Measurements from ENCODE around the gene FOLR3.
"Not testable (repeated sequence)": the region's sequence is repeated elsewhere in the genome, so short reads cannot be mapped to it uniquely, and the experiment has no call there.

The FOLR3 gene

GRCh38 chr11:72157131-72157530, 21.6 kb downstream of the FOLR3 start:
- Mint-ChIP-seq H3K4me3 (no peak overlapping the region), H3K36me3 (ENCODE audit: low read depth) (no peaks in the 10 kb centered on the region), H3K27ac (no peak overlapping the region), H3K27me3 (peaks cover 21% of the 10 kb centered on the region), H3K4me1 (ENCODE audit: low read depth) (no peaks in the 10 kb centered on the region), H3K9me3 (no peaks in the 10 kb centered on the region)
- intact Hi-C loops (cut with micrococcal nuclease), result no loop called here

GRCh38 chr11:72160319-72160718, 24.8 kb downstream of the FOLR3 start:
- Mint-ChIP-seq H3K27me3 (peaks cover 25% of the 10 kb centered on the region), H3K27ac (no peak overlapping the region), H3K4me1 (ENCODE audit: low read depth) (no peaks in the 10 kb centered on the region), H3K36me3 (ENCODE audit: low read depth) (no peaks in the 10 kb centered on the region), H3K4me3 (no peak overlapping the region), H3K9me3 (no peaks in the 10 kb centered on the region)
- intact Hi-C loops (cut with micrococcal nuclease), result no loop called here

GRCh38 chr11:72162891-72163492, 27.5 kb downstream of the FOLR3 start:
- Mint-ChIP-seq H3K27ac (no peak overlapping the region), H3K27me3 (peaks cover 27% of the 10 kb centered on the region), H3K9me3 (no peaks in the 10 kb centered on the region), H3K4me3 (no peak overlapping the region), H3K4me1 (ENCODE audit: low read depth) (no peaks in the 10 kb centered on the region), H3K36me3 (ENCODE audit: low read depth) (no peaks in the 10 kb centered on the region)
- intact Hi-C loops (cut with micrococcal nuclease), result no loop called here

DNA sequence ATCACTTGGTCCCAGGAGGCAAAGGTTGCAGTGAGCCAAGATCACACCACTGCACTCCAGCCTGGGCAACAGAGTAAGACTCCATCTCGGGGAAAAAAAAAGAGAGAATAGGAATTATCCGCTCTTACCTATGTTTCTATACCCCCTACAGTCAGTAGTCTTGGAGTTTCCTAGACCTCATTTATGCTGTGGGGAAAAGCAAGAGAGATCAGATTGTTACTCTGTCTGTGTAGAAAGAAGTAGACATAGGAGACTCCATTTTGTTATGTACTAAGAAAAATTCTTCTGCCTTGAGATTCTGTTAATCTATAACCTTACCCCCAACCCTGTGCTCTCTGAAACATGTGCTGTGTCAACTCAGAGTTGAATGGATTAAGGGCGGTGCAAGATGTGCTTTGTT, 28.7 kb downstream of the FOLR3 start:
- H3K27ac Mint-ChIP-seq; H3K4me3 Mint-ChIP-seq; H3K9me3 Mint-ChIP-seq; H3K4me1 Mint-ChIP-seq (ENCODE audit: low read depth); intact Hi-C loops (cut with micrococcal nuclease); H3K36me3 Mint-ChIP-seq (ENCODE audit: low read depth): not testable (repeated sequence)
- H3K27me3 Mint-ChIP-seq, result peaks cover 24% of the 10 kb centered on the region

DNA sequence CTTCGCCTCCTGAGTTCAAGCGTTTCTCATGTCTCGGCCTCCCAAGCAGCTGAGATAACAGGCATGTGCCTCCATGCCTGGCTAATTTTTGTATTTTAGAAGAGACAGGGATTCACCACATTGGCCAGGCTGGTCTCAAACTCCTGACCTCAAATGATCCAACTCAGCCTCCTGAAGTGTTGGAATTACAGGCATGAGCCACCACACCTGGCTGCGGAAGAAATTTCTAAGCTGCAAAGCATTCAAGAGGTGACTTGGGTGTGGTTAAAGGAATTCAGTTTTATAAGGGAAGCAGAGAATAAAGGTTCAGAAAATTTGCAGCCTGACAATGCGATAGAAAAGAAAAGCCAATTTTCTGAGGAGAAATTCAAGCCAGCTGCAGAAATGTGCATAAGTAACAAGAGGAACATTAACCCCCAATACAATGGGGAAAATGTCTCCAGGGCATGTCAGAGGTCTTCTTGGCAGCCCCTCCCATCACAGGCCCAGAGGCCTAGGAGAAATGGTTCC, 33.6 kb downstream of the FOLR3 start:
- not testable (repeated sequence) for H3K4me3 Mint-ChIP-seq, H3K9me3 Mint-ChIP-seq

GRCh38 chr11:72169754-72170153, 34.2 kb downstream of the FOLR3 start:
- peaks cover 22% of the 10 kb centered on the region for H3K4me1 Mint-ChIP-seq (ENCODE audit: low read depth)
- H3K36me3 Mint-ChIP-seq (ENCODE audit: low read depth); H3K9me3 Mint-ChIP-seq; H3K27me3 Mint-ChIP-seq; H3K4me3 Mint-ChIP-seq; intact Hi-C loops (cut with micrococcal nuclease); H3K27ac Mint-ChIP-seq: not testable (repeated sequence)

More for the DNA sequence above, 33.6 kb downstream of the FOLR3 start:
- peaks cover 22% of the 10 kb centered on the region for H3K4me1 Mint-ChIP-seq (ENCODE audit: low read depth)
- H3K36me3 Mint-ChIP-seq (ENCODE audit: low read depth); H3K27ac Mint-ChIP-seq; H3K27me3 Mint-ChIP-seq; intact Hi-C loops (cut with micrococcal nuclease): not testable (repeated sequence)

DNA sequence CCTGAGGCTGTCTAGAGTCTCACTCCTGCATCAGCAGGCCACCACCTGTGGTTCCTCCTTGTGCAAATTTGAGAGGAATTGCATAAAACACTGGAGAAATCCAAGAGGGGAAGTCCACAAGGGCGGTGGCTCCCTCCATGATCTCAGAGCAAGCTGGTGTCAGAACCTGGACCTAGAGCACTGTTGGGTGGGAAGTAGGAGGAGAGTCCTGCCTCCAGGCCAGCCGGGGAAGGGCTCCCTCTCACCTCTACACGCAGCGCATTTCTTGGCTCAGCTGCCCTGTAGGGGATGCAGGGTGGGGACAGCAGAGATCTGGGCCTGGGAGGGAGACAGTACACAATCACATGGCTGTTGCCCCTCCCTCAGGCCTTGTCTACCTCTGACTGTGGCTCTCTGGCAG, 36.5 kb downstream of the FOLR3 start:
- Mint-ChIP-seq H3K27ac (peak overlapping the region; percentile 15), H3K4me1 (ENCODE audit: low read depth) (peaks cover 22% of the 10 kb centered on the region)
- H3K27me3 Mint-ChIP-seq; H3K4me3 Mint-ChIP-seq; H3K36me3 Mint-ChIP-seq (ENCODE audit: low read depth); intact Hi-C loops (cut with micrococcal nuclease); H3K9me3 Mint-ChIP-seq: not testable (repeated sequence)

DNA sequence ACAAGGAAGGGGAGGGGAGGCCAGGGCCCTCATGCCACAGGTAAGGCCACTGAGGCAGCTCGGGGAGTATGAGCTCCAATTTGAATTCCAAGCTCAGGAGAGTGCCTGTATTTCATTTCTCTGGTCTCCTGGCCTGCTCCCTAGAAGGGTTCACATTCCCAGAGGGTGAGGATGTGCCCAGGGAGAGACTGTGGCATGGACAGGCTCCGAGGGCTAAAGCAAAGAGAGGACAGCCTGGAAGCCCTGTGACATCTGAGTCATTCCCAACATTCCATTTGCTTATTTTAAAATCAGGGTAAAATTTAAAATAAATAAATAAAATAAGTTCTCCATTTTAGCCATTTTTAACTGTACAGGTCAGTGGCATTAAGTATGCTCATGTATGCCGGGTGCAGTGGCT, 37.8 kb downstream of the FOLR3 start:
- peaks cover 6% of the 10 kb centered on the region for H3K27me3 Mint-ChIP-seq
- H3K4me1 Mint-ChIP-seq (ENCODE audit: low read depth), result peaks cover 22% of the 10 kb centered on the region
- H3K9me3 Mint-ChIP-seq, result no peaks in the 10 kb centered on the region
- H3K27ac Mint-ChIP-seq, result no peak overlapping the region
- no peaks in the 10 kb centered on the region for H3K36me3 Mint-ChIP-seq (ENCODE audit: low read depth)
- H3K4me3 Mint-ChIP-seq, result no peak overlapping the region
- intact Hi-C loops (cut with micrococcal nuclease), result no loop called here

GRCh38 chr11:72174302-72175070, 39.0 kb downstream of the FOLR3 start:
- Mint-ChIP-seq H3K4me3 (no peak overlapping the region), H3K27me3 (peaks cover 3% of the 10 kb centered on the region), H3K4me1 (ENCODE audit: low read depth) (peaks cover 22% of the 10 kb centered on the region), H3K36me3 (ENCODE audit: low read depth) (no peaks in the 10 kb centered on the region), H3K9me3 (no peaks in the 10 kb centered on the region), H3K27ac (no peak overlapping the region)
- intact Hi-C loops (cut with micrococcal nuclease), result no loop called here

DNA sequence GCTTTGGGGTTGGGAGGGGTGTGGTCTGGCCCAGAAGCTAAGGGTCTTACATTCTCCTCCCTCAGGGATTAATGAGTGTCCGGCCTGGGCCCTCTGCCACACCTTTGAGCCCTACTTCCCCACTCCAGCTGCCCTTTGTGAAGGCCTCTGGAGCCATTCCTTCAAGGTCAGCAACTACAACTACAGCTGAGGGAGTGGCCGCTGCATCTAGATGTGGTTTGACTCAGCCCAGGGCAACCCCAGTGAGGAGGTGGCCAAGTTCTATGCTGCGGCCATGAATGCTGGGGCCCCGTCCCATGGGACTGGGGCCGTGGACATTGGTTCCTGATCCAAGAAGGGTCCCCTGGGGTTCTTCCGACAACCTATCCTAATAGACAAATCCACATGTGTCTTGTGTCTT, 42.1 kb downstream of the FOLR3 start:
- no peaks in the 10 kb centered on the region for H3K9me3 Mint-ChIP-seq
- intact Hi-C loops (cut with micrococcal nuclease), result no loop called here
- H3K27me3 Mint-ChIP-seq, result peaks cover 11% of the 10 kb centered on the region
- H3K4me3 Mint-ChIP-seq, result no peak overlapping the region
- peaks cover 10% of the 10 kb centered on the region for H3K4me1 Mint-ChIP-seq (ENCODE audit: low read depth)
- H3K27ac Mint-ChIP-seq, result no peak overlapping the region
- no peaks in the 10 kb centered on the region for H3K36me3 Mint-ChIP-seq (ENCODE audit: low read depth)

DNA sequence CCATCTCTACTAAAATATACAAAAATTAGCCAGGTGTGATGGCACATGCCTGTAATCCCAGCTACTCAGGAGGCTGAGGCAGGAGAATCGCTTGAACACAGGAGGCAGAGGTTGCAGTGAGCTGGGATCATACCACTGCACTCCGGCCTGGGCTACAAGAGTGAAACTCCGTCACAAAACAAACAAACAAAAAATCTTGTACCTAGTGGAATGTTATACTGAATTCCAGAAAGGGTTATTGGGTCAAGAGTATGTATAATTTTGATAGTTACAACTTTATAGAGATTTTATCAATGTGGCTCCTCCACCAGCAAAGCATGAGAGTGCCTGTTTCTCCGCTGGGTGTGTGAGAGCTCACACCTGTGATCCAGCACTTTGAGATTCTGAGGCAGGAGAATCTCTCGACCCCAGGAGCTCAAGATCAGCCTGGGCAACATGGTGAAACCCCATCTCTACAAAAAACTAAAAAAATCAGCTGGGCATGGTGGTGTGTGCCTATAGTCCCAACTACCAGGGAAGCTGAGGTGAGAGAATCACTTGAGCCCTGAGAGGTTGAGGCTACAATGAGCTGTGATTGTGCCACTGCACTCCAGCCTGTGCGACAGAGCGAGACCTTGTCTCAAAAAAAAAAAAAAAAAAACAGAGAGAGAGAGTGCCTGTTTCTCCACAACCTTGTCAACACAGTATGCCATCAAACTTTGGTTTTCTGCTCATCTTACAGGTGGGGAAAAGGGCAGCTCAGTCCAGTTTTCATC, 43.7 kb downstream of the FOLR3 start:
- H3K36me3 Mint-ChIP-seq (ENCODE audit: low read depth), result no peaks in the 10 kb centered on the region
- intact Hi-C loops (cut with micrococcal nuclease), result no loop called here

DNA sequence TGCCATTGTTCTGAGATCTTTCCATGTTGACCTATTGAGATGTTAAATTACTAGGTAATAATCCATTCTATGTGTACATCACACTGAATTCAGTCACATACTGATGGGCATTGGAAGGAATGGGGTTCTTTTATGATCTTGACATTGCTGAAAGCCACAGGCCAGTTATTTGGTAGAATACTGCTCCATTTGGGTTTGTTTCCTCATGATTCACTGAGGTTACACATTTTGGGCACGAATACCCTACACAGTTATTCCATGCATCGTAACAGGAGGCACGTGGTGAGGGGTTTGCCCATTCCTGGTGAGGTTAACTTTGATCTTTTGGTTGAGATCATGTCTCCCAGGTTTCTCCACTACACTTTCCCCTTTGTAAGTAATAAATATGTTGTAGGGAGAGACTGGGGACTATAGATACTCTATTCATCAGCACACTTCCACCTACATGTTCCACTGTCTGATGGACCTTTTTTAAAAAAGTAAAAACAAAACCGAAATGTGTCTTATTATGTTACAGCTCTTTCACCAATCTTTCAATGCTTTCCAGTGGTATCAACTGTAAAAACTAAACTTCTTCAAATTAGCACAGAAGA, 44.4 kb downstream of the FOLR3 start:
- Mint-ChIP-seq H3K36me3 (ENCODE audit: low read depth) (no peaks in the 10 kb centered on the region), H3K4me3 (no peak overlapping the region), H3K27ac (no peak overlapping the region), H3K27me3 (peaks cover 11% of the 10 kb centered on the region), H3K4me1 (ENCODE audit: low read depth) (peaks cover 12% of the 10 kb centered on the region), H3K9me3 (no peaks in the 10 kb centered on the region)
- intact Hi-C loops (cut with micrococcal nuclease), result loop anchor here (5.0 kb wide), 1 partner anchor 57 kb away; no protein-coding TSS in a partner anchor

More for the DNA sequence above, 43.7 kb downstream of the FOLR3 start:
- H3K27ac Mint-ChIP-seq, result no peak overlapping the region
- no peaks in the 10 kb centered on the region for H3K9me3 Mint-ChIP-seq
- H3K4me1 Mint-ChIP-seq (ENCODE audit: low read depth), result peaks cover 12% of the 10 kb centered on the region
- peaks cover 11% of the 10 kb centered on the region for H3K27me3 Mint-ChIP-seq
- H3K4me3 Mint-ChIP-seq, result no peak overlapping the region

GRCh38 chr11:72180892-72181552, 45.5 kb downstream of the FOLR3 start:
- intact Hi-C loops (cut with micrococcal nuclease), result loop anchor here (5.0 kb wide), 1 partner anchor 56 kb away; no protein-coding TSS in a partner anchor

More at GRCh38 chr11:72180892-72181552, 45.5 kb downstream of the FOLR3 start:
- not testable (repeated sequence) for H3K27ac Mint-ChIP-seq; H3K4me3 Mint-ChIP-seq; H3K36me3 Mint-ChIP-seq (ENCODE audit: low read depth); H3K9me3 Mint-ChIP-seq
- Mint-ChIP-seq H3K4me1 (ENCODE audit: low read depth) (peaks cover 12% of the 10 kb centered on the region), H3K27me3 (peaks cover 11% of the 10 kb centered on the region)
